ENCODE data around the gene TMEM139.

DNA sequence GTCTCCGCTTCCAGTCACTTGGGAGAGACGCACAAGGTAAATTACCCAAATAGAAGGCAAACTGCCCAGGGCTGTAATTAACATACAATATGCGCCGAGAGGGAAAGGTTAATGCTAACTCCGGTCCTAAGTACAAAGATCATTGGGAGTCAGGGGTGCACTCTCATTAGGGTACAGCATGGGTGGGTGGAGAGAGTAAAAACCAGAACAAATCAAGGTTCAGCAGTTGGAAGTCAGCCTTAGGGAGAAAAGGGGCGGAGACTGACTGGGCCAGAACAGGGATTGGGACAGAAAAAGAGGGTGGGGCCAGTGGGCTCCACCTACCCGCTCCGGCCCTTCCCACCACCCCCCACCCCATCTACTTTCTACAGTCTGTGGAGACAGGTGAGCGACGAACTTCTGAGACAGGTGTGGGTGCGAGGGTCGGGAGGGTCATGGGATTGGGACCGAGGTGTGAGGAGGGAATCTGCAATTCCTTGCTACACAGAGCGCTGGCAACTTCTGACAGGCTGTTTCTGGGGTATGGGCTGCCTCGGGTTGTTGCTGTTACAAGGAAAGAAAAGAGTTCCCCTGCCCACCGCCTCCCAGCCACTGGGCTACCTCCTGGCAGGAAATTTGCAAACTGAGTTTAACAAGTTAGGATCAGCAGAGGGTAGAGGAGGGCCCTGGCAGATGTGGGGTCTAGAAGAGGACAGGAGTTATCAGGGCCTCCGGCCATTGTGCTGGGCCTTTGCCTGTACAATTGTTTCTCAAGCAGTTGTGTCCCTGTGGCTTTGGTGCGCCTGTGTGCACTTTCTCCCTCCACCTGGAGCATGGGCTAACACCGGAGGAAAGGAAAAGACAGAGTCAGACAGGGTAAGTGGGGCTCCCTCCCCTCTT, at the start of gene TMEM139:
- TF ChIP-seq, protein P1, sequence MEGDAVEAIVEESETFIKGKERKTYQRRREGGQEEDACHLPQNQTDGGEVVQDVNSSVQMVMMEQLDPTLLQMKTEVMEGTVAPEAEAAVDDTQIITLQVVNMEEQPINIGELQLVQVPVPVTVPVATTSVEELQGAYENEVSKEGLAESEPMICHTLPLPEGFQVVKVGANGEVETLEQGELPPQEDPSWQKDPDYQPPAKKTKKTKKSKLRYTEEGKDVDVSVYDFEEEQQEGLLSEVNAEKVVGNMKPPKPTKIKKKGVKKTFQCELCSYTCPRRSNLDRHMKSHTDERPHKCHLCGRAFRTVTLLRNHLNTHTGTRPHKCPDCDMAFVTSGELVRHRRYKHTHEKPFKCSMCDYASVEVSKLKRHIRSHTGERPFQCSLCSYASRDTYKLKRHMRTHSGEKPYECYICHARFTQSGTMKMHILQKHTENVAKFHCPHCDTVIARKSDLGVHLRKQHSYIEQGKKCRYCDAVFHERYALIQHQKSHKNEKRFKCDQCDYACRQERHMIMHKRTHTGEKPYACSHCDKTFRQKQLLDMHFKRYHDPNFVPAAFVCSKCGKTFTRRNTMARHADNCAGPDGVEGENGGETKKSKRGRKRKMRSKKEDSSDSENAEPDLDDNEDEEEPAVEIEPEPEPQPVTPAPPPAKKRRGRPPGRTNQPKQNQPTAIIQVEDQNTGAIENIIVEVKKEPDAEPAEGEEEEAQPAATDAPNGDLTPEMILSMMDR (IDR thresholded peaks at IDR 0.05): no peak
- peak in 1 of 2 donors; percentile 27 for TF ChIP-seq POLR2A (IDR thresholded peaks at IDR 0.05)
